Measurements from ENCODE around the gene AAGAB. TPM values are rescaled to one million over a fixed set of nuclear protein-coding genes. Genes with fewer than 3 reads are reported as not detected.
A peak's percentile ranks its signal among the peaks of the same experiment; 100 is the strongest.
"Not testable (repeated sequence)": the region's sequence is repeated elsewhere in the genome, so short reads cannot be mapped to it uniquely, and the experiment has no call there.

Gene AAGAB
- total RNA-seq, 1 donor from 2014 or later, result 35.8 TPM

DNA sequence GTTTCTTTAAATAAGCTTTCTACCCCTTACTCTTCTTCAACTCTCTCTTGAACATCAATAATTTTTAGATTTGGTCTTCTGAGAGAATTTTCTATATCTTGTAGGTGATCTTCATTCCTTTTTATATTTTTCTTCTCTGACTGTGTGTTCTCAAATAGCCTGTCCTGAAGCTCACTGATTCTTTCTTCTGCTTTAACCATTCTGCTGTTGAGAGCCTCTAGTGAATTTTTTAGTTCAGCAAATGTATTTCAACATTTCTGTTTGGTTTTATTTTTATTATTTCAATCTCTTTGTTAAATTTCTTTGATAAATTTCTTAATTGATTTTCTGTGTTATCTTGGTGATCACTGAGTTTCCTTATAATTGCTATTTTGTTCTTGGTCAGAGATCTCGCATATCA is 19.8 kb upstream of the AAGAB start:
- H3K27me3 Mint-ChIP-seq (ENCODE audit: low read depth), result peaks cover 50% of the 10 kb centered on the region
- intact Hi-C loops (cut with micrococcal nuclease), result no loop called here

DNA sequence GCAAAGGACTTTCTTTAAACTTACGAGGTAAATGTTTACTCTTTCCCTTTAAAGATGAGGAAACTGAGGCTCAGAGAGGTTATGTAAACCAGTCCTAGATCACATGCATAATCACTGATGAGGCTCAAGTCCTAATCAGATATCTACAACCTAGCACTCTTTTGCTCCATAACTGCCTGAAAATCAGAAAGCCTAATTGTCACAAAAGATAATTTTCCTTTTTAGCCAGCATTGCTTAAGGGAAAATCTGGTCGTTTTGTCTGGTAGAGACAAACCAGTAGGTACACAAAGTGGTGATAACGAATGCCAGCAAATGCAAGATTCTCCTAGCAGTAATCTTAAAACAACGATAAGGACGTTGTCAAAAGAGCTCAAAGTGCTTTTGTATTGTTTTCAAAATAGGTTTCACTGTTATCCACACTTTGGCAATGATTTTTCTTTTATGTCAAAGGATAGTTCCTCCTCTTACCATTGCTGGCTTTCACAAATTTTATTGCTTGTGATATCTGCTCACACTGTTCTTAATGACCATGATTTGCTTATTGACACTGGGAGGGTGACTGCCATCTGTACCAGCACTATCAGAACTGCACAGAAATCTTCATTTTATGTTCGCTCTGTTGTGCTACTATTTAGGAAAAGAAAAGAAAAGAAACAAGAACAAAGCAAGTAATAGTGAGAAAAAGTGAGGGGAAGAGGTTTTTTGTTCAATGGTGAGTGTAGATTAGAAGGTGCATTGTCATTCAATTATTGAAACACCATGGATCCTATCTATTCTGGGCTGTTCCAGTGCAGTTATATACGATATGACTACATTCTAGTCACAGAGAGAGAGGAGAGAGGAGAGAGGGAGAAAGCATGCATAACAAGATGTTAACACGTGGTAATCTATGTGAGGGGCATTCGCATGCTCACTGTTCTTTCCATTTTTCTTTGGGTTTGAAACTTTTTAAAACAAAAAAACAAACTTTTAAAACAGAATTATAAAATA is 13.8 kb upstream of the AAGAB start:
- H3K4me3 Mint-ChIP-seq (ENCODE audit: low read depth), result no peak overlapping the region
- DNase-seq (ENCODE audit: low spot score), result no peak
- H3K4me1 Mint-ChIP-seq (ENCODE audit: low read depth), result peaks cover 9% of the 10 kb centered on the region
- H3K27ac Mint-ChIP-seq, result no peak overlapping the region
- peaks cover 39% of the 10 kb centered on the region for H3K27me3 Mint-ChIP-seq (ENCODE audit: low read depth)
- intact Hi-C loops (cut with micrococcal nuclease), result no loop called here
- H3K9me3 Mint-ChIP-seq, result no peaks in the 10 kb centered on the region
- H3K36me3 Mint-ChIP-seq (ENCODE audit: low read depth), result no peaks in the 10 kb centered on the region

More for the DNA sequence above, 19.8 kb upstream of the AAGAB start:
- no peaks in the 10 kb centered on the region for H3K4me1 Mint-ChIP-seq (ENCODE audit: low read depth)
- H3K27ac Mint-ChIP-seq, result no peak overlapping the region
- H3K36me3 Mint-ChIP-seq (ENCODE audit: low read depth), result no peaks in the 10 kb centered on the region
- peaks cover 10% of the 10 kb centered on the region for H3K9me3 Mint-ChIP-seq
- no peak for DNase-seq (ENCODE audit: low spot score)
- no peak overlapping the region for H3K4me3 Mint-ChIP-seq (ENCODE audit: low read depth)

DNA sequence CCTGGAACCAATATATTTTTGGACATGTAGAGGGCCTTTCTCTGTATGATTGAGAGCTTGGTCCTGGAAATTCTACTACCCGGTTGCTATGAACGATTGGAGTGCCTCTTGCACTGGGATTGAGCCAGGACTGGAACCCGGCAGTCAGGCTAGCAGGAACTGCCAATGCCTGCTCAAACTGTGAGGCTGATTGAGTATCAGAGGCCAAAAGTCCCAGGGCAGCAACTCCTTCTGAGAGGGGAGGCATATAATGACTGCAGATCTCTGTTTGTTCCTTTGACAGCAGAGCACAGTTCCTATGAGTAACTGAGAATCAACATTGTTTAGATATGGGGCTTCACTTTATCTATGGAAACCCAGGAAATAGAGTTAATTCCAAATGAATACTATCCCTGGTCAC is 13.0 kb upstream of the AAGAB start:
- Mint-ChIP-seq H3K4me3 (ENCODE audit: low read depth) (no peak overlapping the region), H3K36me3 (ENCODE audit: low read depth) (no peaks in the 10 kb centered on the region), H3K27ac (no peak overlapping the region), H3K4me1 (ENCODE audit: low read depth) (peaks cover 9% of the 10 kb centered on the region), H3K9me3 (no peaks in the 10 kb centered on the region), H3K27me3 (ENCODE audit: low read depth) (peaks cover 35% of the 10 kb centered on the region)
- intact Hi-C loops (cut with micrococcal nuclease), result no loop called here
- DNase-seq (ENCODE audit: low spot score), result no peak

- no peaks in the 10 kb centered on the region for H3K9me3 Mint-ChIP-seq
- no peak for DNase-seq (ENCODE audit: low spot score)
- no peak overlapping the region for H3K4me3 Mint-ChIP-seq (ENCODE audit: low read depth)
- H3K36me3 Mint-ChIP-seq (ENCODE audit: low read depth), result no peaks in the 10 kb centered on the region
- intact Hi-C loops (cut with micrococcal nuclease), result no loop called here
- peaks cover 34% of the 10 kb centered on the region for H3K27me3 Mint-ChIP-seq (ENCODE audit: low read depth)
- peaks cover 9% of the 10 kb centered on the region for H3K4me1 Mint-ChIP-seq (ENCODE audit: low read depth)
- H3K27ac Mint-ChIP-seq, result no peak overlapping the region
Measured at GRCh38 chr15:67266870-67267269, 12.4 kb upstream of the AAGAB start.

GRCh38 chr15:67259806-67260205 is 5.3 kb upstream of the AAGAB start:
- H3K4me1 Mint-ChIP-seq (ENCODE audit: low read depth), result peaks cover 9% of the 10 kb centered on the region
- H3K4me3 Mint-ChIP-seq (ENCODE audit: low read depth), result no peak overlapping the region
- no peaks in the 10 kb centered on the region for H3K36me3 Mint-ChIP-seq (ENCODE audit: low read depth)
- no peak overlapping the region for H3K27ac Mint-ChIP-seq
- no peaks in the 10 kb centered on the region for H3K9me3 Mint-ChIP-seq
- H3K27me3 Mint-ChIP-seq (ENCODE audit: low read depth), result peaks cover 17% of the 10 kb centered on the region
- intact Hi-C loops (cut with micrococcal nuclease), result no loop called here
- no peak for DNase-seq (ENCODE audit: low spot score)

DNA sequence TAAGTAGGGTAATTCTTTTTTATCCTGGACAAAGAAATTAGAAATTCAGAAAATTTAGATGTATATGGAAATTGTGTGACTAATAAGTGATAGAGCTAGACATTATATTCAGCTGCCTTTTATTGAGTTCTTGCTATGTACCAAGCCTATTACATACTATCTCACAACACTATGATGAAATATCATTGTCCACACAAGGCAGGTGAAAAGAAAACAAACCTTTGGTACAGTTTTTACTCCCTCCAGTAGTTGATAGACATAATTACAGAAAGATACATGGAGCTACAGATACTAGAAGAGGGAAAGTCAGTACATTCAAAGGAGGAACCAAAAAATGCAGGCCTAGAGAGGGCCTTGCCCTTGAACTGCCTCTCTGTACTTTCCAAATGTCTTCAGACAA is 4.9 kb upstream of the AAGAB start:
- Mint-ChIP-seq H3K9me3 (no peaks in the 10 kb centered on the region), H3K36me3 (ENCODE audit: low read depth) (no peaks in the 10 kb centered on the region), H3K27ac (no peak overlapping the region), H3K4me1 (ENCODE audit: low read depth) (peaks cover 8% of the 10 kb centered on the region), H3K27me3 (ENCODE audit: low read depth) (peaks cover 15% of the 10 kb centered on the region), H3K4me3 (ENCODE audit: low read depth) (no peak overlapping the region)
- no peak for DNase-seq (ENCODE audit: low spot score)
- intact Hi-C loops (cut with micrococcal nuclease), result no loop called here

- H3K27me3 Mint-ChIP-seq (ENCODE audit: low read depth), result peaks cover 15% of the 10 kb centered on the region
- DNase-seq (ENCODE audit: low spot score); H3K9me3 Mint-ChIP-seq; H3K36me3 Mint-ChIP-seq (ENCODE audit: low read depth); H3K4me3 Mint-ChIP-seq (ENCODE audit: low read depth); H3K27ac Mint-ChIP-seq; intact Hi-C loops (cut with micrococcal nuclease): not testable (repeated sequence)
- H3K4me1 Mint-ChIP-seq (ENCODE audit: low read depth), result peaks cover 14% of the 10 kb centered on the region
Measured at GRCh38 chr15:67258412-67258811, 4.0 kb upstream of the AAGAB start.

GRCh38 chr15:67256051-67256450 is 1.6 kb upstream of the AAGAB start:
- no peak for DNase-seq (ENCODE audit: low spot score)
- no peaks in the 10 kb centered on the region for H3K9me3 Mint-ChIP-seq
- peak overlapping the region; percentile 94 for H3K4me3 Mint-ChIP-seq (ENCODE audit: low read depth)
- H3K36me3 Mint-ChIP-seq (ENCODE audit: low read depth), result peaks cover 6% of the 10 kb centered on the region
- peaks cover 14% of the 10 kb centered on the region for H3K27me3 Mint-ChIP-seq (ENCODE audit: low read depth)
- intact Hi-C loops (cut with micrococcal nuclease), result no loop called here
- peaks cover 30% of the 10 kb centered on the region for H3K4me1 Mint-ChIP-seq (ENCODE audit: low read depth)
- H3K27ac Mint-ChIP-seq, result no peak overlapping the region

GRCh38 chr15:67253549-67254237 is 768 bp downstream of the AAGAB start:
- intact Hi-C loops (cut with micrococcal nuclease), result loop anchor here (1.0 to 2.0 kb wide), 2 partner anchors 12 to 307 kb away; no protein-coding TSS in a partner anchor
- no peak for DNase-seq (ENCODE audit: low spot score)
- peaks cover 13% of the 10 kb centered on the region for H3K36me3 Mint-ChIP-seq (ENCODE audit: low read depth)
- peak overlapping the region; percentile 96 for H3K27ac Mint-ChIP-seq
- peak overlapping the region; percentile 94 for H3K4me3 Mint-ChIP-seq (ENCODE audit: low read depth)
- peaks cover 36% of the 10 kb centered on the region for H3K4me1 Mint-ChIP-seq (ENCODE audit: low read depth)
- peaks cover 12% of the 10 kb centered on the region for H3K27me3 Mint-ChIP-seq (ENCODE audit: low read depth)
- H3K9me3 Mint-ChIP-seq, result no peaks in the 10 kb centered on the region

DNA sequence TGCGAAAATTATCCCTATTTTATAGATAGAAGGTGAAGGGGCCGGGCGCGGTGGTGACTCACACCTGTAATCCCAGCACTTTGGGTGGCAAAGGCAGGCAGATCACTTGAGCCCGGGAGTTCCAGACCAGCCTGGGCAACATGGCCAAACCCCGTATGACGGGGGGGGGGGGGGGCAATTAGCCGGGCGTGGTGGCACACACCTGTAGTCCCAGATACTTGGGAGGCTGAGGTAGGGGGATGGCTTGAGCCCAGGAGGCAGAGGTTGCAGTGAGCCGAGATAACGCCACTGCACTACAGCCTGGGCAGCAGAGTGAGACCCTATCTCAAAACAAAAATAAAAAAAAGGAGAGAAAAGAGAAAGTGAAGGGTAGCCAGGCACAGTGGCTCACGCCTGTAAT is 1.4 kb downstream of the AAGAB start:
- Mint-ChIP-seq H3K36me3 (ENCODE audit: low read depth) (peaks cover 16% of the 10 kb centered on the region), H3K27me3 (ENCODE audit: low read depth) (peaks cover 12% of the 10 kb centered on the region), H3K9me3 (no peaks in the 10 kb centered on the region), H3K4me1 (ENCODE audit: low read depth) (peaks cover 40% of the 10 kb centered on the region), H3K27ac (peak overlapping the region; percentile 96), H3K4me3 (ENCODE audit: low read depth) (peak overlapping the region; percentile 94)
- no peak for DNase-seq (ENCODE audit: low spot score)
- intact Hi-C loops (cut with micrococcal nuclease), result no loop called here

DNA sequence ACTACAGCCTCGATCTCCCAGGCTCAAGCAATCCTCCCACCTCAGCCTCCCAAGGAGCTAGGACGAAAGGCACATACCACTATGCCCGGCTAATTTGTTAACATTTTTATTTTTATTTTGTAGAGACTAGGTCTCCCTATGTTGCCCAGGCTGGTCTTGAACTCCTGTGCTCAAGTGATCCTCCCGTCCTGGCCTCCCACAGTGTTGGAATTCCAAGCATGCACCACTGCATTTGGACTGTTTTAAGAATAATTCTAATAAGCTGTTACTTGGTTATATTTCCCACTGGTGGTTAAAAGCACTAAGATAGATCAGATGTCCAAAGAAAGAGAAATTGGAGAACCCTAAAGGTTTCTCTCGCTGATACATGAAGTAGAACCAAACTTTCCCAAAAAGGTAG is 3.1 kb downstream of the AAGAB start:
- intact Hi-C loops (cut with micrococcal nuclease), result no loop called here
- no peak overlapping the region for H3K27ac Mint-ChIP-seq
- peaks cover 34% of the 10 kb centered on the region for H3K36me3 Mint-ChIP-seq (ENCODE audit: low read depth)
- DNase-seq (ENCODE audit: low spot score), result no peak
- peaks cover 48% of the 10 kb centered on the region for H3K4me1 Mint-ChIP-seq (ENCODE audit: low read depth)
- H3K27me3 Mint-ChIP-seq (ENCODE audit: low read depth), result peaks cover 8% of the 10 kb centered on the region
- H3K9me3 Mint-ChIP-seq, result peaks cover 4% of the 10 kb centered on the region
- H3K4me3 Mint-ChIP-seq (ENCODE audit: low read depth), result no peak overlapping the region

DNA sequence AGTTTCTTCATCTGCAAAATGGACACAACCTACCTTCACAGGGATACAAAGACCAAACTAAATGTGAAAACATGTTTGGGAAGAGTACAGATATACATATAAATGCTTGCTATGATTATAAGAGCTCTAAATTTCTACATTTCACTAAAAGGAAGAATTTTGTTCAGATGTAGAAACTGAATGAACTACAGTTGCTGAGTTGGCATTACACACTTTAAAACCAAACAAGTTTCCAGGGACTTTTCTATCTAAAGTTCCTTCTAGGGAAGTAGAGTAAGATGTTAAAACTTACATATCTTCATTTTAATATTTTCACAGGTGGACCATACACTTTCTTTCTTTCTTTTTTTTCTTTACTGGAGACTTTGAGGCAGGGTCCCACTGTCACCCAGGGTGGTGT is 4.6 kb downstream of the AAGAB start:
- no peak overlapping the region for H3K4me3 Mint-ChIP-seq (ENCODE audit: low read depth)
- intact Hi-C loops (cut with micrococcal nuclease), result no loop called here
- peaks cover 4% of the 10 kb centered on the region for H3K9me3 Mint-ChIP-seq
- H3K27ac Mint-ChIP-seq, result no peak overlapping the region
- no peak for DNase-seq (ENCODE audit: low spot score)
- H3K27me3 Mint-ChIP-seq (ENCODE audit: low read depth), result no peaks in the 10 kb centered on the region
- peaks cover 45% of the 10 kb centered on the region for H3K4me1 Mint-ChIP-seq (ENCODE audit: low read depth)
- peaks cover 49% of the 10 kb centered on the region for H3K36me3 Mint-ChIP-seq (ENCODE audit: low read depth)

DNA sequence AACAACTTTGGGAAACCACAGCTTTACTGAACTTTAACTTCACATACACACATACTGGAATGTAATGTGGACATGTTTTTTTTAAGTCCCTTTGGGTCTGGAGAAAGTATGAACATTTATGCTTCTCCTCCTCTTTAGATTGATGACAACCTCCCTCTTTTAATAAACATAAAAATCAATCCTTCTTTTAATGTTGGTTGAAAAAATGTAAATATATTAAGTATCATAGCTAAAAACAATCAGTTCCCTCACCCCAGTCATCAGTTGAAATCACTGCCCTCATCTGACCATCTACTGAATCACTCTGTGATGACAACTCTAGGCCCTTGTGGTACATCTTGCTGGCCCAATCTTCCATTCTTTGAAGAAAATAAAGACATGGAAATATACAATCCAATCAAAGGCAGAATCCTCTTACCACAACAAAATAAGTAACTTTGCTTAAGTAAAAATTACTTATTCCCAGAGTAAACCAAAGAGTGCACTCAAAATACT is 6.4 kb downstream of the AAGAB start:
- H3K4me3 Mint-ChIP-seq (ENCODE audit: low read depth), result no peak overlapping the region
- peaks cover 59% of the 10 kb centered on the region for H3K36me3 Mint-ChIP-seq (ENCODE audit: low read depth)
- peaks cover 4% of the 10 kb centered on the region for H3K9me3 Mint-ChIP-seq
- no peaks in the 10 kb centered on the region for H3K27me3 Mint-ChIP-seq (ENCODE audit: low read depth)
- intact Hi-C loops (cut with micrococcal nuclease), result no loop called here
- peaks cover 41% of the 10 kb centered on the region for H3K4me1 Mint-ChIP-seq (ENCODE audit: low read depth)
- no peak overlapping the region for H3K27ac Mint-ChIP-seq
- DNase-seq (ENCODE audit: low spot score), result no peak
